Heart right ventricle (tissue), 16 donors: Measurements from ENCODE around the gene ZNF423. TPM values are rescaled to one million over a fixed set of nuclear protein-coding genes. Genes with fewer than 3 reads are reported as not detected.

Experiments used
- ATAC-seq, 8 donors: fragments of 200-7000 bp; cut with Tn5 transposase; one replicate each; pipeline ENCODE4 v1.9.1; 2020; ENCODE audit warnings: mild to moderate bottlenecking in 8 of 8, moderate library complexity in 8 of 8, moderate number of reproducible peaks in 1 of 8
- DNase-seq, 2 donors: peaks; one replicate each; pipeline ENCODE4 v3.0.0-alpha.2; 2020
- H3K27ac ChIP-seq, 10 donors: fragments of 200-600 bp; sonication (generic) in 2 of 10; one replicate each; pipeline versions ENCODE4 v1.5.0 to v1.8.0; 2020 to 2022; ENCODE audit warnings: mild to moderate bottlenecking in 3 of 10
- H3K27me3 ChIP-seq, 7 donors: fragments of 200-600 bp; one replicate each; pipeline ENCODE4 v1.8.0; 2021 to 2022; ENCODE audit warnings: mild to moderate bottlenecking in 2 of 7
- H3K36me3 ChIP-seq, 9 donors: fragments of 200-600 bp; sonication (generic) in 1 of 9; one replicate each; pipeline versions ENCODE4 v1.5.0 to v1.8.0; 2020 to 2022; ENCODE audit warnings: mild to moderate bottlenecking in 2 of 9
- H3K4me1 ChIP-seq, 9 donors: fragments of 200-600 bp; sonication (generic) in 1 of 9; one replicate each; pipeline versions ENCODE4 v1.5.0 to v1.8.0; 2020 to 2022; ENCODE audit warnings: mild to moderate bottlenecking in 4 of 9
- H3K4me3 ChIP-seq, 10 donors: fragments of 200-600 bp; sonication (generic) in 2 of 10; one replicate each; pipeline versions ENCODE4 v1.5.0 to v1.8.0; 2020 to 2022; ENCODE audit warnings: mild to moderate bottlenecking in 7 of 10, moderate library complexity in 2 of 10
- H3K9me3 ChIP-seq, 11 donors: fragments of 200-600 bp in 10 of 11; sonication (generic) in 2 of 11; one replicate each; pipeline versions ENCODE4 v1.5.0 to v1.8.0; 2013 to 2022; ENCODE audit warnings: mild to moderate bottlenecking in 2 of 11, control low read depth in 1 of 11, moderate library complexity in 1 of 11
- WGBS, 2 donors: extraction: QIAGEN DNeasy Blood & Tissue Kit; methylation state at CpG; one replicate each; pipeline ENCODE4 v1.1.7; 2013; ENCODE audit warnings: inconsistent platforms in 1 of 2; 5-methylcytosine and 5-hydroxymethylcytosine counted together
- intact Hi-C, 10 donors: fragments of 100-400 bp; cut with DNase I; formaldehyde crosslinking; loops; one replicate each; pipeline versions ENCODE4 v1.11.1 to v1.14.2; 2022
- polyA plus RNA-seq, 2 donors: library from polyadenylated mRNA; stranded (reverse); fragments of 200-250 nt; gene quantifications; one replicate each; pipeline ENCODE4 v1.2.3, GENCODE V29; 2013
- total RNA-seq, 10 donors: library from RNA; stranded (reverse); fragmentation: NEBNext Ultra II Directional in 3 of 10; extraction: Animal tissue kit (Norgen Biotek cat#: 25700) in 3 of 10; gene quantifications; one replicate each; pipeline versions ENCODE4 v1.2.1 to v1.2.4, GENCODE V29; 2021 to 2023
- TF ChIP-seq, protein P1 (sequence below), 9 donors: fragments of 200-600 bp; sonication (generic) in 2 of 9; IDR thresholded peaks; one replicate each; pipeline versions ENCODE4 v1.5.0 to v1.8.0; 2021 to 2022; ENCODE audit warnings: antibody characterized with exemption in 9 of 9, mild to moderate bottlenecking in 5 of 9, moderate library complexity in 1 of 9
- donor health status: Arrhythmogenic right ventricular cardiomyopathy.
- donor health status: ischemic (EF 13 %, LVEDD 7.1; RV severe dilation, severe dysfunction).
- donor health status: healthy with polysubstance abuse.
- donor health status: DM: no; HTN: yes; CAD: no.
- donor health status: DM: no; HTN: no; CAD: no.
- donor health status: ischemic (EF 25% LVEDD 6.9; RV normal size, moderate dysfunction).
- donor health status: ischemic (EF 25% LVEDD 5.7; RV mildly dilated, moderate dysfunction).
- donor health status: healthy.
- donor health status: DM: yes; HTN: yes; CAD: no.
- donor health status: Ischemic cardiomyopathy.
- donor health status: ischemic (EF 35%, LVEDD 5.7; RV mildly dilated, moderate dysfunction).
- donor health status: nonischemic (EF 11% LVEDD 7.7; RV severe dilation, severe dysfunction).
- donor health status: DM: yes; HTN: yes; CAD: no.
- donor health status: PGD.
- donor health status: ischemic (EF 29% LVEDD 5.4; RV normal size, mild dysfunction).
- donor health status: nonischemic (EF 23%, LVEDD 6.1; RV moderate dilation, normal function).

The ZNF423 gene
- total and polyA plus RNA-seq, 12 donors: 2.6 to 10.6 (median 7.0) TPM

DNA sequence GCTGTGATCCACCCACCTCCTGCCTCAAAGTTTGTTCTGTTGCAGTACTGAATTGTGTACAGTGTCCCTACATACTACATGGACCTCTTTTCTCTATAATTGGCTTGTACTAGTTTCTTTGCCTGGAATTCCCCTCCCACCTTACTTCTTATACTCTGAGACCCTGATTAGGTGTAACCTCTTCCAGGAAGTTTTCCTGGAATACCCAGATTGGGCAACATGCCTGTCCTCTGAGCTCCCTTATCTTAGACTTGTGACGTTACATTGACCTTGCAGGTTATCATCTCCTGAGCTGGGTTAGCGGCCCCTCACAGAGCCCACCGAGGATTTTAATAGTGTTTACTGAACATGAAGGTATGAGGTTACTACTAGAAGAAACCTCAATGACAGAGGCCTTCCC, 237.0 kb downstream of the ZNF423 start:
- Histone ChIP-seq H3K4me1 (peaks cover 3 to 29% (median 21%) of the 10 kb centered on the region in 9 donors), H3K27ac (peak overlapping the region in 1 of 10 donors; percentile 85), H3K4me3 (no peak overlapping the region), H3K36me3 (no peaks in the 10 kb centered on the region), H3K27me3 (no peaks in the 10 kb centered on the region), H3K9me3 (peaks cover 0 to 6% (median 0%) of the 10 kb centered on the region in 11 donors)
- ATAC-seq (no peak), DNase-seq (no peak)
- WGBS, 2 donors: 78 to 79% methylated on average over 3 of the region's 3 CpGs
- intact Hi-C loops: loop anchor here in 3 of 10 donors (10.0 kb wide), 1 partner anchor 236 kb away; the partner anchor contains the start of gene ZNF423 (in 3 of the 3)
- TF ChIP-seq, protein P1, sequence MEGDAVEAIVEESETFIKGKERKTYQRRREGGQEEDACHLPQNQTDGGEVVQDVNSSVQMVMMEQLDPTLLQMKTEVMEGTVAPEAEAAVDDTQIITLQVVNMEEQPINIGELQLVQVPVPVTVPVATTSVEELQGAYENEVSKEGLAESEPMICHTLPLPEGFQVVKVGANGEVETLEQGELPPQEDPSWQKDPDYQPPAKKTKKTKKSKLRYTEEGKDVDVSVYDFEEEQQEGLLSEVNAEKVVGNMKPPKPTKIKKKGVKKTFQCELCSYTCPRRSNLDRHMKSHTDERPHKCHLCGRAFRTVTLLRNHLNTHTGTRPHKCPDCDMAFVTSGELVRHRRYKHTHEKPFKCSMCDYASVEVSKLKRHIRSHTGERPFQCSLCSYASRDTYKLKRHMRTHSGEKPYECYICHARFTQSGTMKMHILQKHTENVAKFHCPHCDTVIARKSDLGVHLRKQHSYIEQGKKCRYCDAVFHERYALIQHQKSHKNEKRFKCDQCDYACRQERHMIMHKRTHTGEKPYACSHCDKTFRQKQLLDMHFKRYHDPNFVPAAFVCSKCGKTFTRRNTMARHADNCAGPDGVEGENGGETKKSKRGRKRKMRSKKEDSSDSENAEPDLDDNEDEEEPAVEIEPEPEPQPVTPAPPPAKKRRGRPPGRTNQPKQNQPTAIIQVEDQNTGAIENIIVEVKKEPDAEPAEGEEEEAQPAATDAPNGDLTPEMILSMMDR (IDR thresholded peaks at IDR 0.05): no peak

GRCh38 chr16:49617710-49618330, 238.1 kb downstream of the ZNF423 start:
- ATAC-seq: no peak
- H3K4me3 ChIP-seq: no peak overlapping the region
- H3K9me3 ChIP-seq: peaks cover 0 to 11% (median 0%) of the 10 kb centered on the region in 11 donors
- H3K4me1 ChIP-seq: peaks cover 3 to 29% (median 21%) of the 10 kb centered on the region in 9 donors
- no peak for DNase-seq
- H3K27me3 ChIP-seq: no peaks in the 10 kb centered on the region
- intact Hi-C loops: loop anchor here in 3 of 10 donors (10.0 kb wide), 1 partner anchor 237 kb away; the partner anchor contains the start of gene ZNF423 (in 3 of the 3)
- WGBS, 2 donors: 88 to 91% methylated on average over 6 of the region's 6 CpGs
- H3K27ac ChIP-seq: no peak overlapping the region
- H3K36me3 ChIP-seq: no peaks in the 10 kb centered on the region
- TF ChIP-seq, protein P1 (IDR thresholded peaks at IDR 0.05): no peak

GRCh38 chr16:49617016-49617629, 238.8 kb downstream of the ZNF423 start:
- no peak for DNase-seq
- WGBS, 2 donors: 88 to 89% methylated on average over 4 of the region's 4 CpGs

DNA sequence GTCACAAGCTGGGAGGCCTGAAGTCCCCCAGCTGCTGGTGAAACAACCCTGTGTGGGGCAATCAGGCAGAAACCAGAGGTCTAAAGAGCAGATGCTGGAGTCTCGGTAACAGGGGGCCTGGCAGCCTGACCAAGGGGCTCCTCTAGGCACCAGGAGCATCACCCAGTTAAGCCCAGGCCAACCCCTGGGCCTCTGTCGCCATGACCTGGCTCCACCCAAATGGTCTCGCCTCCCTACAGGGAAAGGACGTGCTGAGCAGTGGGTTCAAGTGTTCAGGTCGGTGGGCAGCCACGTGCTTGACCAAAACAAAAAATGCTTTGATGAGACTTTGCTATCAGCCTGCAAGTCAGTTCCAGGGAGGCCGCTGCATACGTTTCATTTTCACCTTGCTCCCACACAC, 240.3 kb downstream of the ZNF423 start:
- Histone ChIP-seq H3K9me3 (peaks cover 0 to 11% (median 0%) of the 10 kb centered on the region in 11 donors), H3K36me3 (no peaks in the 10 kb centered on the region), H3K27me3 (no peaks in the 10 kb centered on the region), H3K4me3 (no peak overlapping the region), H3K27ac (no peak overlapping the region), H3K4me1 (peaks cover 0 to 17% (median 12%) of the 10 kb centered on the region in 9 donors)
- no peak for DNase-seq
- intact Hi-C loops: loop anchor here in 3 of 10 donors (10.0 kb wide), 1 partner anchor 239 kb away; the partner anchor contains the start of gene ZNF423 (in 3 of the 3)
- 93 to 95% methylated on average over 8 of the region's 8 CpGs for WGBS, 2 donors
- ATAC-seq: no peak
- TF ChIP-seq, protein P1 (IDR thresholded peaks at IDR 0.05): no peak

More at GRCh38 chr16:49617016-49617629, 238.8 kb downstream of the ZNF423 start:
- no peak overlapping the region for H3K4me3 ChIP-seq
- H3K36me3 ChIP-seq: no peaks in the 10 kb centered on the region
- no peaks in the 10 kb centered on the region for H3K27me3 ChIP-seq
- H3K4me1 ChIP-seq: peaks cover 3 to 29% (median 21%) of the 10 kb centered on the region in 9 donors
- TF ChIP-seq, protein P1 (IDR thresholded peaks at IDR 0.05): no peak
- no peak for ATAC-seq
- no peak overlapping the region for H3K27ac ChIP-seq
- peaks cover 0 to 11% (median 0%) of the 10 kb centered on the region in 11 donors for H3K9me3 ChIP-seq
- intact Hi-C loops: loop anchor here in 3 of 10 donors (10.0 kb wide), 1 partner anchor 238 kb away; the partner anchor contains the start of gene ZNF423 (in 3 of the 3)
